GM19452 (cell line): Measurements from ENCODE around the gene CKLF.
"Not testable (repeated sequence)": the region's sequence is repeated elsewhere in the genome, so short reads cannot be mapped to it uniquely, and the experiment has no call there.

Experiments
- ATAC-seq: cut with Tn5 transposase; IDR thresholded peaks from one replicate; pipeline ENCODE4 v1.9.1; 2021; ENCODE audit not compliant: unreplicated experiment

Gene CKLF, protein sequence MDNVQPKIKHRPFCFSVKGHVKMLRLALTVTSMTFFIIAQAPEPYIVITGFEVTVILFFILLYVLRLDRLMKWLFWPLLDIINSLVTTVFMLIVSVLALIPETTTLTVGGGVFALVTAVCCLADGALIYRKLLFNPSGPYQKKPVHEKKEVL

DNA sequence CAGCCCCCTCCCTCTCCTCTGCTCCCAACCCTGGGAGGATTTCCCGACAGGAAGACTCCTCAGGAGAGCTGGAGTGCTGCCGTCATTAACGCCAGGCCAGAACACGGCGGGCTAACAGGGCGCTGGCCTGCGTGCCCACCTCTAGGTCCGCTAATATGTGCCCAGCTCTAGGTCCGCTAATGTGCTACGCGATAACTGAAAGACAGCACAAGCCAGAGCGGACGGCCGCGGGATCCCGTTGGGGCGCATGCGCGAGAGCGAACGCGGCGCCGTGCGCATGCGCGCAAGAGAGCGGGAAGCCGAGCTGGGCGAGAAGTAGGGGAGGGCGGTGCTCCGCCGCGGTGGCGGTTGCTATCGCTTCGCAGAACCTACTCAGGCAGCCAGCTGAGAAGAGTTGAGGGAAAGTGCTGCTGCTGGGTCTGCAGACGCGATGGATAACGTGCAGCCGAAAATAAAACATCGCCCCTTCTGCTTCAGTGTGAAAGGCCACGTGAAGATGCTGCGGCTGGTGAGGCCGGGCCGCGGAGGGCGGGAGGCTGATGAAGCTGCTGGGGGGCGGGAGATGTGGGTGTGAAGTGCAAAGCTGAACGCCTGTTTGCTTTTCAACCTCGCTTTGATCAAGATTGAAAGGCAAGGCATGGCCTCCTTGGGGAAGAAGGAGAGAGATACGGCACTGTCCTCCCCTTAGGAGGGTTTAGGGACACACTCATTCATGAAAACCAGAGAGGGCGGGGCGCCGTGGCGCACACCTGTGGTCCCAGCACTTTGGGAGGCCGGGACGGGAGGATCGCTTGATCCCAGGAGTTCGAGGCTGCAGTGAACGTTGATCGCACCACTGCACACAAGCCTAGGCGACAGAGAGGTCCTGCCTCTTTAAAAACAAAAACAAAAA, at the start of gene CKLF:
Gene CKLF, plus strand, starts transcription at position 291 of the 892 bp plus-strand sequence. Its CDS starts 140 bp downstream, at position 431.
- peak; percentile 78 for ATAC-seq

DNA sequence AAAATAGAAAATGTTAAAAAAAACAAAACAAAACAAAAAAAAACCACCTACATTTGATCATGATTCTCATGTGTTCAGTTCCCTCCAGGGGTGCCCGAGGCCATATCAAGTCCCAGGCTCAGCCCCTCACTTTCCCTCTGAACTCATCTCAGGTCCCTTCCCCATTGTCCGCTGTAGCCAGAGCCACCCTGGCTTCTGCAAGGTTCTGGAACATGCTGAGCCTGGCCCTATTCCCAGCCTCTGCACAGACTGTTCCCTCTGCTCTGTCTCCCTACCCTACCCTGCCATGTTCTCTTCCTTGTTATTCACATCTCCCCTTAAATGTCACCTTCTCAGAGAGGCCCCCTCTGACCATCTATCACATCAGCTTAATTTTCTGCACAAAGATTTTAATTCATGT, 49.3 kb upstream of the CKLF start:
- ATAC-seq, result no peak

DNA sequence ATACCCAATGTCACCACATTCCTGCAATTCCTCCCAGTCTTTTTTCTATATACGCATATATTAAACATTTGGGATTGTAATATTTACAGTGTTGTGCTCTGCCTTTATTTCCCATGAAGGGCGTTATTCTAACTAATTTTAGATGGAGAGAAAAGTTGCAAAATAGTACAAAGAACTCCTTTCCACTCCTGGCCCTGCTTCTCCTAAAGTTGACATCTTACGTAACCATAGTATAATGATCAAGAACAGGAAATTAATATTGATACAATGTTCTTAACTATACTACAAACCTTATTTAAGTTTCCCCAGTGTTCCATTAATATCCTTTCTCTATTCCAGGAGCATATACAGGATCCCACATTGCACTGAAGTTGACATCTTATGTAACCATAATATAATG, 48.8 kb upstream of the CKLF start:
- no peak for ATAC-seq

DNA sequence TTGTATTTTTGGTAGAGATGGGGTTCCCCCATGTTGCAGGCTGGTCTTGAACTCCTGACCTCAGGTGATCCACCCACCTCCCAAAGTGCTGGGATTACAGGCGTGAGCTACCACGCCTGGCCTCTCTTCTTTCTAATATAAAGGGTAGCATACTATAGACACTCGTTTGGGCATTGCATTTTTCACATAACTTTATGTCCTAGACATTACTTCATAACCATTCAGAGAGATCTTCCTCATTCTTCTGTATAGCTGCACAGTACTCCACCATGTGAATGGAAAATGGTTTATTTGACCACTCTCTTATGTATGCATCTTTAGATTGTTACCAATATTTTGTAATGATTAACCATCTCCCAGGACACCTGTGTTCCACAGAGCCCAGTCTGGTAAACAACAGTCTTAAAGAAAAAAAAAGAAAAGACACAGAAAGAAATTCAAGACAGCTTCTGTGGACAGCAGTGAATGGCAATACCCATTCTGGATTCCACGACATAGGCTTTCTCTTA, 44.6 kb upstream of the CKLF start:
- no peak for ATAC-seq

DNA sequence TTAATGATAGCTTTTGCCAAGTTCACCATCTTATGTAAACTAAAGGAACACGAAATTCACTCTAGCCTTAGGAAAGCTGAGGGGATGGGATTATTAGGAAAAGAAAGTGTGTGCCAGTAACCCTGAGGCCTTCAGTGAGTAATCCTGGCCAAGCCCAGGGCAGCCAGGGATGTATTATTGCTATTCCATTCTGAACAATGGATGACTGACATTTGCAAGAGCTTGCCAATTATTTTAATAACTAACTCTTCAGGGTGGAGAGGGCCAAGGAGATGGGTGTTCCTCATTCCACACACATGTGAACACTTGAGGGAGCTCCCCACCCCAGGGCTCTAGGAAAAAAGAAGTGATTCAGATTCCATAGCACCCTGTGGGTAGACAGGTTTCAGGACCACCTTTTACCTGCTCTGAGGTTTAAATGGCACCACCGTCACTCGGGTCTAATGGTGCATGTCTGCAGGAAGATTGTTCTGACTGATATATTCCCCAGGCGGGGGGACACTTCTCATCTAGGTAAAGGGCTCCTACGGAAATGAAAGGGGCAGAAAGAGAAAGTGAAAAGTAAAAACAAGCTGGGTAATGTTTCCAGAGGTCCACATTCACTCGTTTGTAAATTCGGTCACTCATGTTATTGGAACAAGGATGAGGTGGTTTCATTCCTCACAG, 44.0 kb upstream of the CKLF start:
- no peak for ATAC-seq

DNA sequence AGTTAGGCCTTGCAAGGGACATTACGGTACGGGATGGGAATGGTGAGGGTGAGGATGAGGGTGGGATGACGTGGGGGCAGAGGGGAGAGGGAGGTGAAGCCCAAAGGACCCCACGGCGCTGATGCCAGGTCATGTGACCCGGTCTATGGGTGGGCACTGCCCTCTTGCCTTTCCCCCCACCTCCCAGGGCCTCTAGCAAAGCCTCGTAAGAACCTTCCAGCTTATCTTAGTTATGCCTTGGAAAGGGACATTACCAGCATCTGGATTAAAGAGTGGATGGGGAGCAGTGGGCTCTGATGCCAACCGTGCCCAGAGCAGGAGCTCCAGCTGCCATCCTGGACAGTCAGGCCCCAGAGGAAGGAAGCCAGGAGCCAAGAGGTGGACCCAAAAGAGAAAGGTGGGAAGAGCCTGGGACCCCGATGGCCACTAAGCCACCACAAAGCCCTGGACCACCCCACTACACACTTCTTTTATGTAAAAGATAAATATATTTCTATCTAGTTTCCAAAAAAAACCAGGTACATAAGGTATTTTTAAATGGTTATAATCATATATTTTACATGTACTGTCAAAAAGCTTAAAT, 43.4 kb upstream of the CKLF start:
- no peak for ATAC-seq

DNA sequence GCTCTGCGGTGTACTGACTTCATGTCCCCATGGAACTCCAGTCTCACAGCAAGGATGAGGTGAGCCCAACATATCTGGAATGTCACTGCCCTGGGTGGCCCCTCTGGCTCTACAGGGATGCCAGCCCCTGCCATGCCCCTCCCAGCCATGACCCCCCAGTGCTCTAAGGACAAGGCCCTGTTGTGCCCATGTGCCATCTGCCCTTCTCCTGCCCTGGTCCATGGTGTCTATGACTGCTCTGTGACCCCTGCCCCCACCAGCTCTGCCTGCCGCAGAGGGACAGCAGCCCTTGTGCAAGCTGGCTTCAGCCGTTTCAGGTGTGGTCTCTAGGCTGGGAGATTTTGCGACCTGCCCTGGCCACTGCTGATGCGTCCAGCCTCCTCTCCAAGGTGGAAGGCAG, 42.8 kb upstream of the CKLF start:
- no peak for ATAC-seq

DNA sequence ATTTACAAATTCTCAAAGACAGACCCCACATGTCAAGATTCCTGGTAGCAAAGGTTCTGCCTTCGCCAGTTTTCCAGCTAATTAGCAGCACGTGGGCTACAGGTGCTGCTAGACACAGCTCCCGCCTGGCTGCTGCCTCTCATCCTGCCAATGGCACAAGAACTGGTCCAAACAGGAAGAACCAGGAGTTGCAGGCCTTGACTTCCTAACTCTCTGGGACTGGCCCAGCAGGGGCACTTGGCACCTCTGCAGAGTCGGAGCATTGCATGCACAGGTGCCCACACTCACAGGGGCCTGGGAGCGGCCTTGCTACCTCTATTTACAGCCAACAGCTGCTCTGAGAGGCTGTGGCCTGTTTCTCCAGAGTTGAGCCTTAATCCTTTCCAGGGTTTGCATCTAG, 42.1 kb upstream of the CKLF start:
- no peak for ATAC-seq

DNA sequence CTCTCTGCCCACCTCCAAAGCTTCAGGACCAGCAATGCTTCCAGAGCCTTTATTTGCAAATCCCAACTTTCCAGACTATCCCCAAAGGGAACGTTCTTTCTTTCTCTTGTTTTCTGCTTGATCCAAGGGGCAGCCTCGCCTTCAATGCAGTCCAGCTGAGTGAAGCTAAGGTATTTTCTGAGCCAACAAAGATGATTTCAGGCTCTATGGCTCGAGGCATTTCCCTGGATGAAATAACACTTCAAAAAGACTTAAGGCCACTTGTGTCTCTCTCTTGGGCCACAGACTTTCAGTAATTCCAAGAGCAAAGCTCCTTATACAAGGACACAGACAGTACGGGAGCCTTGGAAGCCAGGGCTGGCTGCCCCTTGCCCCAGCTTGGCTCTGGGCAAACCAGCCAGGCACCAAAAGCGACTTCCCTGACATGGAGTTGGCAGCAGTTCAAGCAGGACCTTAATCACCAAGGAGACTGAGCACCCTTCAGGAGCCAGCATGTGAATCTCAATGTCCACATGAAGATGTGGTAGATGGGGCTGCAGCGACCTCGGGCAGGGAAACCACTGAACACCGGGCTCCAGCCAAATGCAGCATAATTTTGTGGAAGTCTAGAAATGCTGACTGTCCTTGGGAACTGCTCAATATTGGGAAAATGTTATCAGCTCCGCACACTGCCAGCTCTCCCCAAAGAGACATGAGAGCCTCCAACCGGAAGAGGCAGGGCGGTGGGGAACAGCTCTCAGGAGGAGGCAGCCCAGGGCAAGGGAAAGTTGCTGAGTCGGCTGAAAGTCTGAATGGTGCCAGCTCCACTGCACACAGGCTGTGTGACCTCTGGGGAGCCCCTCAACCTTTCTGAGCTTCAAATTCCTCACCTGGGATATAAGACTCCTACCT, 41.4 kb upstream of the CKLF start:
- no peak for ATAC-seq

DNA sequence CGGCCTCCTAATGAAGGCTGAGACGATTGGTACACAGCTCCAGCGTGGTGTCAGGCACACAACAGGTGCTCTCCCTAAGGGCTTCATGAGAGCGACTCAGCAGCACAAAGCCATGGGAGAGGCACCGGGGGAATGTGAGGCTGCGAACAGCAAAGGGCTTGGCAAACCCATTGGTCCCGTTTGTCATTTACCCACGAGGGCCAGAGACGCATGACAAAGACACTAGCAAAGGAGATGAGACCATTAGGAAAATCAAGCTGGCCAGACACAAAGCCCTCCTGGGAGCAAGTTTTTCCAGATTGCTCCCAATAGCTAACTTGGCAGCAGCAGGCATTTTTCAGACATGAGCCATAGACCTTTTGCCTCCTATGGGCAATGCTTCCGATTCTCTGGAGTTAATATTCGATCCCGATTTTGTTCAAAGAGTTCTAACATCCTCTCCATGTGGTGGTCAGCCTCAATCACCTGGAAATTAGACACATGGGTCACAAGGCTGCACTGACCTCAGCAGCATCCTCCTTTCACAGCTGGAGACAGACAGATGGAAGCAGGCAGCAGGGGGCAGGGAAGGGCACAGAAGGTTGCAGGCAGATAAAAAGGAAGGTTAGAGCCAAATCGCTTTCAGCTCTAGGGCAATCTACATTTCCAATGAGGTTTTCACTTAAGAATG, 40.6 kb upstream of the CKLF start:
- ATAC-seq, result no peak

DNA sequence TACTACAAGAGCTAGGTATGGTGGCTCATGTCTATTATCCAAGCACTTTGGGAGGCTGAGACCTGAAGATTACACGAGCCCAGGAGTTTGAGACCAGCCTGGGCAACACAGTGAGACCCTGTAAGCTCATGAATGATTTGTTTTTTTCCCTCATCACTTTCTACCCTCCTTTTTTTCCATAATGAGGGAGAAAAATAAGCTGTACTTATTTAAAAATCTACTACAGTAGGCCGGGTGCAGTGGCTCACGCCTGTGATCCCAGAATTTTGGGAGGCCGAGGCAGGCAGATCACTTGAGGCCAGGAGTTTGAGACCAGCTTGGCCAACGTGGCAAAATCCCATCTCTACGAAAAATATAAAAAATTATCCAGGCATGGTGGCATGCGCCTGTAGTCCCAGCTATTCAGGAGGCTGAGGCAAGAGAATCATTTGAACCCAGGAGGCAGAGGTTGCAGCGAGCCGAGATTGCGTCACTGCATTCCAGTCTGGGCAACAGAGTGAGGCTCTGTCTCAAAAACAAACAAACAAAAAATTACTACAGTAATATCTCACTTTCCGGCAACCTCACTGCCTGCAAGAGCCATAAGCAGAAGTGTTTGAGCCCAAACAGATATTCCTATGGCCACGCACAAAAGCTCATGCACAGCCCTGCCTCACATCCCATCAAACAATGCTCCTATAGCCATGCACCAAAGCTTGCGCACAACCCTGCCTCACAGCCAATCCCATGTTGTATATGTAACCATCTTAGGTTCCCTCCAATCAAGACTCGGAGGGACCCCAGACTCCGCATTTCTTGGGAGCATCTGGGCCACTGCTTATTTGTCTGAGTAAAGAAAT, 39.9 kb upstream of the CKLF start:
- no peak for ATAC-seq

DNA sequence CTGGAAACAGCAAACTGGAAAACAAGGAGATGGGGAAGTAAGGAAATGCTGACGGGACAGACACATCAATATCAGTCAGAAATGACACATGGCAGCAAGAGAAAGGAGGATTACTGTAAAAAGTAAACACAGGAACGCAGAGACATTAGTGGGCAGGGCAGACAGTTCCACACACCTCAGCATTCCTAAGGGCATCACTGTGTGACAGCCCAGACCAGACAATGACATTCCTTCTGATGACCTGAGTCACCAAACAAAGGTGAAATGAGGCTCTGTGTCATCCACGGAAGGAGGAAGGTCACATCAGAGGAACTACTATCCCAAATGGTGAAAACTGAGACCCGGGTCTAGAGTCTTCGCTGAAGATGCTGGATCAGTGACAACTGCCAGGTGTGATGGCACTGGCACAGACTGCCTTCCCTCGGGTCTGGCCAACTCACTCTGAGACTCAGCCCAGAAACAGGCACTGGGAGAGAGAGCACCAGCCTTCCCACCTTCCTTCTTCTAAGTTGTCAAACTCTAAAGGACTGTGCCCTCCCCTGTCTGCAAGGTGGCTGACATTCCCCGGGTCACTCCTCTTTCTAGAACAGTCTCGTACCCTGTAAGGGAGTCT, 39.2 kb upstream of the CKLF start:
- ATAC-seq, result no peak

DNA sequence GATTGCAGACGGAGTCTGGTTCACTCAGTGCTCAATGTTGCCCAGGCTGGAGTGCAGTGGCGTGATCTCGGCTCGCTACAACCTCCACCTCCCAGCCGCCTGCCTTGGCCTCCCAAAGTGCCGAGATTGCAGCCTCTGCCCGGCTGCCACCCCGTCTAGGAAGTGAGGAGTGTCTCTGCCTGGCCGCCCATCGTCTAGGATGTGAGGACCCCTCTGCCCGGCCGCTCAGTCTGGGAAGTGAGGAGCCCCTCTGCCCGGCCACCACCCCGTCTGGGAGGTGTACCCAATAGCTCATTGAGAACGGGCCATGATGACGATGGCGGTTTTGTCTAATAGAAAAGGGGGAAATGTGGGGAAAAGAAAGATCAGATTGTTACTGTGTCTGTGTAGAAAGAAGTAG, 38.0 kb upstream of the CKLF start:
- not testable (repeated sequence) for ATAC-seq

DNA sequence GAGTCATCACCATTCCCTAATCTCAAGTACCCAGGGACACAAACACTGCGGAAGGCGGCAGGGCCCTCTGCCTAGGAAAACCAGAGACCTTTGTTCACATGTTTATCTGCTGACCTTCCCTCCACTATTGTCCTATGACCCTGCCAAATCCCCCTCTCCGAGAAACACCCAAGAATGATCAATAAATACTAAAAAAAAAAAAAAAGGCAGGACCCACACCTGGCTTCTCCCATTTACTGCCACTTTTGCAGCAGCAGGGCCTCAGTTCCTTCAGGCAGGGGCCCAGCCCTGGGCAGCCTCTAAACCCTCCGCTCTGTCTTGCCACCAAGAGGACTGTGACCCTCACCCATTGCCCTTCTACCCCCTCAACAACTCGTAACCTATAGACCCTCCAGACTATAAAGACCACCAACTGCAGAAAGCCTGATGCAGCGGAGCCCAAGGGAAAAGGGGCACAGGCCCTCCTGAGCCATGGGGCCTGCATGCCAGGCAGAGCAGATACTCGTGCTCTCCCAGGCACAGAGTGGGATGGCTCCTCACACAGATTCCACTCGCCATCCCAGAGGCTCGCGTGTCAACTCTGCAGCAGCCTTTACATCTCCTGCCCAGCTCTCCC, 37.3 kb upstream of the CKLF start:
- not testable (repeated sequence) for ATAC-seq

DNA sequence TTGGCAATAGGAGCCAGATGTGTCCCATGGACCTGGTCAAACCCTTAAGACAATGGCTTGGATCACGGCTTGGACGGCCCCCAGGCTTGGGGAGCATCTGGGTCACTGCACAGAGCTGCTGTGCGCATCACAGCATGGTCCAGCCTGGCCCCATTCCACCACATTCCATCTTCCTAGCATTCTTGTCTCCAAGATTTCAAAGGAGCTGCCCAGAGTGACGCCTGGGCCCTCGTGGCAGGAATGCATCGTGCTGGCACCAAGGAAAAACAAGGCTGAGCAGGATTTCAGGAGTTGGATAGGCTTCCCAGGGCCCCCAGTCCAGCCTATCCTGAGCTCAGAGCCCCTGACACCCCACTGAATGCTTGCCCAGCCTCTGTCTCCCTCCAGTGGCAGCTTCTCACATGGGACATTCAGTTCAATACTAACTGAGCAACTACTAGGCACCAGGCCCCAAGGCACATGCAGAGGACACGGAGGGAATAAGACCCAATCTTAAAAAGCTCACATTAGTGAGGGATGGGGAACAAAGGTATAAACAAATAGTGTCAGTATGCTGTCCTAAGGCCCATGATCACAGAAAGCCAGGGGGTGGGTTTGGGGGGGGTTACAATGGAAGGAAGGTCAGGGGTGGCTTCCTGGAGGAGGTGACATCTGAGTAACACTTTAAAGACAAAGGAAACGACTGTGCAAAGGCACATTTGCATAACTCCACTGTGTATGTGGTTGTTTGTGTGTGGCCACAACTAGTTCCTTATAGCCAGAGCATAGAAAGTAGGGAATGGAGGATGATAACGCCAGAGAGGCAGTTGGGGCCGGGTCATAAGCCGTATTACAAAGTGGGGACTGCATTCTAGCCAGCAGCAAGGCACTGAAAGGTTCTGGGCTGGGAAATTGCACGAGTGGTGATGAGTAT, 36.5 kb upstream of the CKLF start:
- peak; percentile 2 for ATAC-seq

DNA sequence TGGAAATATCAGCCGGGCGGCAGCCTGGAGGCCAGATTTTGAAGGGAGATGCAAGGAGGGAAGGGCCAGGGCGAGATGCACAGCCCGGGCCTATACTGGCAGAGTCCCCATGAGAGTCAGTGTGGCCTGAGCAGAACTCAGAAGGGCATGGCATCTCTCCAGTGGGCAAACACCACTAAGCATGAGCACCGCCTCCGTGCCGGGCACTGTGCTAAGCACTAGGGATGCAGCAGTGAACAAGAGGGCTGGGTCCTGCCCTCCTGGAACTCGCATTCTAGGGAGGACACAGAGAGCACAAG, 35.9 kb upstream of the CKLF start:
- peak; percentile 21 for ATAC-seq

DNA sequence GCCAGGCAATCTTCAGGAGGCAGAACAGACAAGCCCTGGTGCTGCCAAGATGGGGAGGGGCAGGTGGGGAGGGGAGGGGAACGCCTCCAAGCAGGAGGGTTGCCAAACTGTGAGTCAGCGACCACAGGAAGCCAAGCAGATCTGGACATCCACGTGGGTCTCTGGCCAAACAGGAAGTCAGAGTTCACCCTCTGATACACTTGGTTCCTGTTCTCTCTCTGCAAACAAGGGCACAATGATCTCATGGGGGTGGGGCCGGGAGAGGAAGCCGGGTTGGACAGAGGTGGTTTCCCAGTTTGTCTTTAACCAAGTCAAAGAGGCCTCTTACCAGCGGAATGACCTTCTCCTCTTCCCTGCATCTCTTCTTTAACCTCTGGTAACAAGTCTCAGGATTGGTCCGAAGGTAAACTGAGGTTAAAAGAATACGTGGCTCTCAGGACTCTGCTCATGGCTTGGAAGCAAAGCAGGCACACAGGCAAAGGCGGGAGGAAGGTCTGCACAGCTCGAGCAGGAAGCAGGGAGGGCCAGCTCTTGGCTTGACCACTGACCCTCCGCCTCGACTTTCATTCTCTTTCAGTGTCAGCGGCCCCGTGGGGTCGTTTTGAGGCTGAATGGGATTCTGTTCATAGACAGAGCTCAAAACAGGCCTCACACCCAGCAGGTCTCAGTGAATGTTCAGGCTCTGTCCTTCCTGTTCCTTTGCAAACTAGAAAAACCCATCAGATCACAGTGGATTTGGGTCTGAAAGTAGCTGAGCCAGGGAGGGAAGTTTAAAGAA, 35.4 kb upstream of the CKLF start:
- peak; percentile 94 for ATAC-seq
